Small intestine (tissue), 7 donors: ENCODE results near the gene BCAS3. TPM values are rescaled to one million over a fixed set of nuclear protein-coding genes. Genes with fewer than 3 reads are reported as not detected.

Experiments
- DNase-seq, 2 donors: peaks; one replicate each; pipeline versions ENCODE4 v3.0.0 to v3.0.0-alpha.2; 2013
- FAIRE-seq: peaks from 2 replicates; lab custom pipeline; 2012; peaks lifted over from hg19 to GRCh38; lab: Jason Lieb, UNC
- H3K27ac ChIP-seq, 3 donors: one replicate each; pipeline ENCODE4 v1.5.1; 2013; ENCODE audit warnings: low read length in 2 of 3, mild to moderate bottlenecking in 2 of 3, control low read depth in 1 of 3, inconsistent platforms in 1 of 3, low read depth in 1 of 3, moderate library complexity in 1 of 3
- H3K27me3 ChIP-seq, 3 donors: one replicate each; pipeline ENCODE4 v1.6.1; 2013; ENCODE audit warnings: low read length in 3 of 3, inconsistent platforms in 1 of 3; ENCODE audit not compliant: control insufficient read depth in 3 of 3, insufficient read depth in 3 of 3
- H3K36me3 ChIP-seq, 3 donors: one replicate each; pipeline ENCODE4 v1.6.1; 2013; ENCODE audit warnings: low read length in 3 of 3, inconsistent platforms in 1 of 3, low read depth in 1 of 3, mild to moderate bottlenecking in 1 of 3, moderate library complexity in 1 of 3; ENCODE audit not compliant: control insufficient read depth in 3 of 3, insufficient read depth in 2 of 3
- H3K4me1 ChIP-seq, 3 donors: one replicate each; pipeline ENCODE4 v1.6.1; 2013; ENCODE audit warnings: low read length in 2 of 3, inconsistent platforms in 1 of 3, low read depth in 1 of 3, mild to moderate bottlenecking in 1 of 3, moderate library complexity in 1 of 3; ENCODE audit not compliant: control insufficient read depth in 3 of 3, insufficient read depth in 2 of 3
- H3K4me3 ChIP-seq, 3 donors: one replicate each; pipeline ENCODE4 v1.5.1; 2013; ENCODE audit warnings: low read length in 3 of 3, control low read depth in 1 of 3, inconsistent platforms in 1 of 3, low read depth in 1 of 3, mild to moderate bottlenecking in 1 of 3, moderate library complexity in 1 of 3
- H3K9me3 ChIP-seq, 2 donors: one replicate each; pipeline ENCODE4 v1.6.1; 2013; ENCODE audit warnings: low read depth in 1 of 2, low read length in 1 of 2; ENCODE audit not compliant: control insufficient read depth in 2 of 2, insufficient read depth in 1 of 2
- WGBS, 3 donors: extraction: QIAGEN DNeasy Blood & Tissue Kit; methylation state at CpG; one replicate each; pipeline ENCODE4 v1.1.7; 2013; 5-methylcytosine and 5-hydroxymethylcytosine counted together
- polyA plus RNA-seq, 4 donors: library from polyadenylated mRNA; stranded (reverse) in 3 of 4; unstranded in 1 of 4; fragments of 200-250 nt in 3 of 4; fragments of 120-200 nt in 1 of 4; gene quantifications; one replicate each; pipeline versions ENCODE4 v1.2.1 to v1.2.3, GENCODE V29; 2013
- donor health status: healthy with polysubstance abuse.
- donor health status: control.
- donor health status: control.
- donor health status: Bipolar disorder and iron deficiency.
- donor health status: healthy.

BCAS3 gene
- polyA plus RNA-seq, 4 donors, result 4.4 to 10.5 (median 4.8) TPM

DNA sequence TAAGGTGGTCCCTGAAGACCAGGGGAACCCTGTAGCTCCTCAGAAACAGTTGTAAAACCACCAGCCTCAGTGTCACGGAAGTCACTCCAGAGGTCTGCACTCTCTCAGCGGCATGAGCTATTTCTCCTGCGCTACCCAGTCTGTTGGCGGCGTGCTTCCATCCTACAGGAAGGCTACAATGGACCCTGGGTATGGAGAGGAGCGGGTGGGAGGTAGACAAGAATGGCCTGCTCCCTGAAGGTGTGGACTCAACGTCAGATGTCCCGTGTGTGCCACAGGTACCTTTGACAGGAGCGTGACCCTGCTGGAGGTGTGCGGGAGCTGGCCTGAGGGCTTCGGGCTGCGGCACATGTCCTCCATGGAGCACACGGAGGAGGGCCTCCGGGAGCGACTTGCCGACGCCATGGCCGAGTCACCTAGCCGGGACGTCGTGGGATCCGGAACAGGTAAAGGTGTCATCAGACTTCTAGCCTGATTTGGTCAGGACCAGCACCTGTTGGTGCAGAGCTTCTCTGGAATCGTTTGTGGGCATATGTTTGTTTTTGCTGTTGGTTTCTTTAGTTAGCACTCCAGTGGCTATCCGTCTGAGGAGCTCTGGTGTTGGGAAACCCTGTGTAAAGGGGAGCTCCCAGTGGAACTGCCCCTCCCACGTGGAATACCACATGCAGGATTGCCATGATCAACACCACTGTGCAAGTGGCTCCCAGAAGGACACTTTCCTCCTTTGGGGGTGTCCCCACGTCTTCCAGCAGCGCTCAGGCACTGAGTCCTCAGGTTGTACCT is 690.6 kb downstream of the BCAS3 start:
- Histone ChIP-seq H3K4me3 (no peak overlapping the region), H3K9me3 (no peaks in the 10 kb centered on the region), H3K4me1 (no peaks in the 10 kb centered on the region), H3K27ac (no peak overlapping the region), H3K27me3 (no peaks in the 10 kb centered on the region), H3K36me3 (peaks cover 0 to 2% (median 0%) of the 10 kb centered on the region in 3 donors)
- FAIRE-seq, result no peak
- WGBS, 3 donors, result 94 to 95% (median 95%) methylated on average over 27 of the region's 27 CpGs
- DNase-seq, result no peak

- H3K27me3 ChIP-seq, result no peaks in the 10 kb centered on the region
- no peaks in the 10 kb centered on the region for H3K4me1 ChIP-seq
- DNase-seq (no peak), FAIRE-seq (no peak)
- H3K27ac ChIP-seq, result no peak overlapping the region
- peaks cover 0 to 2% (median 0%) of the 10 kb centered on the region in 3 donors for H3K36me3 ChIP-seq
- WGBS, 3 donors, result 93 to 98% (median 94%) methylated on average over 7 of the region's 7 CpGs
- H3K9me3 ChIP-seq, result no peaks in the 10 kb centered on the region
- H3K4me3 ChIP-seq, result no peak overlapping the region
These were observed 691.3 kb downstream of the BCAS3 start for GRCh38 chr17:61368832-61369450.

GRCh38 chr17:61369751-61370150 is 692.1 kb downstream of the BCAS3 start:
- Histone ChIP-seq H3K27me3 (no peaks in the 10 kb centered on the region), H3K4me3 (no peak overlapping the region), H3K9me3 (no peaks in the 10 kb centered on the region), H3K4me1 (no peaks in the 10 kb centered on the region), H3K27ac (no peak overlapping the region), H3K36me3 (peaks cover 0 to 2% (median 0%) of the 10 kb centered on the region in 3 donors)
- DNase-seq, result no peak
- 94 to 96% (median 95%) methylated on average over 9 to 10 of the region's 10 CpGs for WGBS, 3 donors
- no peak for FAIRE-seq

- H3K4me1 ChIP-seq, result no peaks in the 10 kb centered on the region
- DNase-seq (no peak), FAIRE-seq (no peak)
- H3K9me3 ChIP-seq, result no peaks in the 10 kb centered on the region
- 92 to 95% (median 93%) methylated on average over 1 of the region's 1 CpG for WGBS, 3 donors
- H3K27ac ChIP-seq, result no peak overlapping the region
- H3K36me3 ChIP-seq, result peaks cover 0 to 2% (median 0%) of the 10 kb centered on the region in 3 donors
- no peak overlapping the region for H3K4me3 ChIP-seq
- H3K27me3 ChIP-seq, result no peaks in the 10 kb centered on the region
These were observed 693.5 kb downstream of the BCAS3 start for GRCh38 chr17:61371179-61371578.

GRCh38 chr17:61371606-61372005 is 694.0 kb downstream of the BCAS3 start:
- FAIRE-seq, result no peak

DNA sequence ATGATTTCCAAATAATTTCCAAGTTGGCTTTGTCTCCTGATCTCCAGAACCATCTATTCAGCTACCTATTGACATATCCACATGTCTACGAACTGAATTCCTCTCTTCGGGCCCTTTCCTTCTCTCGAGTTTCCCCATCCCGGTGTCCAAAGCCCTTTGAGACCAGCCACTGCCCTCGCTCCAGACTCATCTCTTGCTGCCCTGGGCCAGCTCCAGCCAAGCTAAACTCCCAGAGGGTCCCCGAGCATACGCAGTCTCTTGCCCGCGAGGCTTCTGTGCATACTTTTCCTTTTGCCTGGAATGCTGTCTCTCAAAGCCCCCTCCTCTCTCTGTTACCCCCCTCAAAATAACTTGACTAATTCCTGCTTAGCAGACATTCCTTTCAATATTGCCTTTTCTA is 694.8 kb downstream of the BCAS3 start:
- no peak for FAIRE-seq
- 89 to 96% (median 91%) methylated on average over 9 of the region's 9 CpGs for WGBS, 3 donors

More at GRCh38 chr17:61371606-61372005, 694.0 kb downstream of the BCAS3 start:
- no peaks in the 10 kb centered on the region for H3K27me3 ChIP-seq
- no peak overlapping the region for H3K27ac ChIP-seq
- DNase-seq, result no peak
- no peak overlapping the region for H3K4me3 ChIP-seq
- H3K36me3 ChIP-seq, result peaks cover 0 to 2% (median 0%) of the 10 kb centered on the region in 3 donors
- 95 to 96% (median 95%) methylated on average over 8 of the region's 8 CpGs for WGBS, 3 donors
- no peaks in the 10 kb centered on the region for H3K9me3 ChIP-seq
- H3K4me1 ChIP-seq, result no peaks in the 10 kb centered on the region

GRCh38 chr17:61376931-61377838 is 699.5 kb downstream of the BCAS3 start:
- no peaks in the 10 kb centered on the region for H3K27me3 ChIP-seq
- FAIRE-seq, result no peak
- peaks cover 0 to 3% (median 0%) of the 10 kb centered on the region in 3 donors for H3K36me3 ChIP-seq
- DNase-seq, result no peak
- WGBS, 3 donors, result 84 to 89% (median 88%) methylated on average over 18 of the region's 18 CpGs
- H3K9me3 ChIP-seq, result no peaks in the 10 kb centered on the region
- no peak overlapping the region for H3K4me3 ChIP-seq
- no peaks in the 10 kb centered on the region for H3K4me1 ChIP-seq
- peak overlapping the region in 1 of 3 donors; percentile 32 for H3K27ac ChIP-seq

More for the DNA sequence above, 694.8 kb downstream of the BCAS3 start:
- Histone ChIP-seq H3K4me1 (no peaks in the 10 kb centered on the region), H3K9me3 (no peaks in the 10 kb centered on the region), H3K27me3 (no peaks in the 10 kb centered on the region), H3K36me3 (peaks cover 0 to 2% (median 0%) of the 10 kb centered on the region in 3 donors), H3K27ac (no peak overlapping the region), H3K4me3 (no peak overlapping the region)
- DNase-seq, result no peak
